HepG2 (cell line): ENCODE measurements around the gene ARL5B. TPM values are rescaled to one million over a fixed set of nuclear protein-coding genes. Genes with fewer than 3 reads are reported as not detected.
A peak's percentile ranks its signal among the peaks of the same experiment; 100 is the strongest.

Experiments
- CENPX ChIP-seq: sonication (generic); formaldehyde crosslinking; IDR thresholded peaks from 2 replicates; pipeline ENCODE4 v1.9.0; 2021; ENCODE audit warnings: mild to moderate bottlenecking, missing genetic modification reagents, moderate library complexity
- ELF1 ChIP-seq: sonication (generic); formaldehyde crosslinking; IDR thresholded peaks from 2 replicates; pipeline ENCODE4 v1.4.0; 2020; ENCODE audit warnings: missing genetic modification reagents
- MLLT10 ChIP-seq: sonication (generic); formaldehyde crosslinking; IDR thresholded peaks from 2 replicates; pipeline ENCODE4 v1.4.0; 2020; ENCODE audit warnings: missing genetic modification reagents
- NR2F6 ChIP-seq, 2 experiments: IDR thresholded peaks; 2 replicates each; pipeline ENCODE4 v1.6.1; 2016; ENCODE audit warnings: antibody characterized with exemption in 1 of 2, mild to moderate bottlenecking in 1 of 2
- SMAD9 ChIP-seq: sonication (generic); formaldehyde crosslinking; IDR thresholded peaks from 2 replicates; pipeline ENCODE4 v1.5.1; 2020; ENCODE audit warnings: mild to moderate bottlenecking, missing genetic modification reagents
- SRSF9 ChIP-seq: fragments of 200-400 bp; formaldehyde crosslinking; IDR thresholded peaks from 2 replicates; pipeline ENCODE4 v1.6.1; 2018; ENCODE audit warnings: borderline replicate concordance, mild to moderate bottlenecking, low read depth, low read length; ENCODE audit not compliant: insufficient read depth, poor library complexity, severe bottlenecking
- ZNF207 ChIP-seq: fragments of 450-650 bp; IDR thresholded peaks from 2 replicates; pipeline ENCODE4 v1.6.1; 2016; ENCODE audit warnings: antibody characterized with exemption, borderline replicate concordance
- ZNF343 ChIP-seq: sonication (generic); formaldehyde crosslinking; IDR thresholded peaks from 2 replicates; pipeline ENCODE4 v1.4.0; 2020; ENCODE audit warnings: mild to moderate bottlenecking, missing genetic modification reagents
- ZNF720 ChIP-seq: sonication (generic); formaldehyde crosslinking; IDR thresholded peaks from 2 replicates; pipeline ENCODE4 v1.4.0; 2020; ENCODE audit warnings: missing genetic modification reagents
- polyA plus RNA-seq, 8 experiments: library from polyadenylated mRNA; depleted of rRNA in 3 of 8; stranded (reverse) in 7 of 8; unstranded in 1 of 8; fragments of >200 nt; fragmentation: Illumina TruSeq in 4 of 8; extraction: Trizol in 4 of 8; gene quantifications; 2 replicates each; pipeline versions ENCODE4 v1.2.1 to v1.2.3, GENCODE V29; 2011 to 2016; ENCODE audit warnings: low read depth in 4 of 8, missing spikeins in 1 of 8, mixed read lengths in 1 of 8; ENCODE audit not compliant: insufficient read depth in 1 of 8
- total RNA-seq, 5 experiments: library from RNA; depleted of rRNA; stranded (reverse); fragments of >200 nt; fragmentation: Illumina TruSeq; extraction: Trizol; gene quantifications; 2 replicates each; pipeline ENCODE4 v1.2.3, GENCODE V29; 2016; ENCODE audit warnings: low read depth in 1 of 5
- TF ChIP-seq, protein P1 (sequence below): sonication (generic); formaldehyde crosslinking; IDR thresholded peaks from 2 replicates; pipeline ENCODE4 v1.4.0; 2020; ENCODE audit warnings: missing genetic modification reagents, low read depth, mild to moderate bottlenecking, borderline replicate concordance
- TF ChIP-seq, protein P2 (sequence below): sonication (generic); formaldehyde crosslinking; IDR thresholded peaks from 2 replicates; pipeline ENCODE4 v1.4.0; 2020; ENCODE audit warnings: missing genetic modification reagents
- TF ChIP-seq, protein P3 (sequence below): IDR thresholded peaks from 2 replicates; pipeline ENCODE4 v1.6.1; 2016; ENCODE audit warnings: mild to moderate bottlenecking, missing biosample characterization, missing genetic modification reagents
- TF ChIP-seq, protein P4 (sequence below): sonication (generic); formaldehyde crosslinking; IDR thresholded peaks from 2 replicates; pipeline ENCODE4 v1.4.0; 2020; ENCODE audit warnings: mild to moderate bottlenecking, missing genetic modification reagents
- TF ChIP-seq, protein P5 (sequence below): sonication (generic); formaldehyde crosslinking; IDR thresholded peaks from 2 replicates; pipeline ENCODE4 v1.5.0; 2020; ENCODE audit warnings: mild to moderate bottlenecking, missing genetic modification reagents
- TF ChIP-seq, protein P6 (sequence below): sonication (generic); formaldehyde crosslinking; IDR thresholded peaks from 2 replicates; pipeline ENCODE4 v1.4.0; 2020; ENCODE audit warnings: mild to moderate bottlenecking, missing genetic modification reagents
- TF ChIP-seq, protein P7 (sequence below): sonication (generic); formaldehyde crosslinking; IDR thresholded peaks from 2 replicates; pipeline ENCODE4 v1.8.1; 2023; ENCODE audit warnings: mild to moderate bottlenecking, moderate library complexity, missing genetic modification reagents
- TF ChIP-seq, protein P8 (sequence below): sonication (generic); formaldehyde crosslinking; IDR thresholded peaks from 2 replicates; pipeline ENCODE4 v1.5.0; 2020; ENCODE audit warnings: missing genetic modification reagents

ARL5B gene
- total and polyA plus RNA-seq, 2 of the 13 experiments (the other 11 are each of a cell fraction or from before 2014, with no cell fraction given), result 26.6 to 32.7 TPM

DNA sequence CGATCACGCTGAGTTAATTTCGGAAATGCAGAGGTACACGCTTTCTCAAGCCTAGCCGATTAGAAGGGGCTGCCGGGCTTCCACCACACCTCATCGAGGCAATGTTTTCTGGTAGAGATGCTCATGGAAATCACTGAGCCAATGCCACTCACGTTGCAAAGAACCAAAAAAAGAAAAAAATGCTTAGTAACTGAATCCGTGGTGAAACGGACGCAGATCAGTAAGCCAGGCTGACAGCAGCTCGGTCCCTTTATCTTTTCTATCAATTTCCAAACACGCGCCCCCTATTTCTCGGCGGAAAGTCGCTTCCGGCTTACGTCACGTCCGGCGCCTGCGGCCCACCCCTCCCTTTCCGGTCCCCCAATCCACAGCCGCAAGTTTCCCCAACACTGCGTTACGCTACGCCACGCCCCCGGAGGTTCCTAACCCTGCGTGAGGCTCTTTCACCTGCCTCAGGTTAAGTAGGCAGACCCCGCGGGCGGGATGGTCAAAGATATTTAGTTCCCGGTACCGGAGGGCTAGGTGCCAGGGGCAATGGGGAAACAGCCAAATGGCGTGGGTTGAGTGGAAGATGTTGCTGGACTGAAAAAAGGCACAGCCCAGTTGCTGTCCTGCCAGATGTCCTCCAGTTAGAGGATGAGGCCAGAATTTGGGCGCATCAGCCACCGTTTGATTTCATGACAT, 7.8 kb upstream of the ARL5B start, which contains the start of gene NSUN6 (continued):
- TF ChIP-seq, protein P1, sequence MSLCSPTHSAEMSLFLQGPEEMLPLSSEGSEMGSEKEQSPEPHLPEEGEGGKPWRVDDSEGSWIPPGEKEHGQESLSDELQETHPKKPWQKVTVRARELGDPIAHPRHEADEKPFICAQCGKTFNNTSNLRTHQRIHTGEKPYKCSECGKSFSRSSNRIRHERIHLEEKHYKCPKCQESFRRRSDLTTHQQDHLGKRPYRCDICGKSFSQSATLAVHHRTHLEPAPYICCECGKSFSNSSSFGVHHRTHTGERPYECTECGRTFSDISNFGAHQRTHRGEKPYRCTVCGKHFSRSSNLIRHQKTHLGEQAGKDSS, result 0 out of 2 replicates have a peak, but pooled peaks have one; percentile 27
- TF ChIP-seq ZNF343 (no peak), CENPX (CRISPR knock-in tag) (no peak), SMAD9 (CRISPR knock-in tag) (no peak), ZNF207 (no peak), NR2F6 (IDR thresholded peaks at IDR 0.05) (no peak), NR2F6 (CRISPR knock-in tag; IDR thresholded peaks at IDR 0.05) (no peak; the same call in 1 of the 2 replicates), ELF1 (peak; percentile 86), MLLT10 (CRISPR knock-in tag) (no peak), SRSF9 (no peak), ZNF720 (CRISPR knock-in tag) (no peak)
- TF ChIP-seq, protein P2, sequence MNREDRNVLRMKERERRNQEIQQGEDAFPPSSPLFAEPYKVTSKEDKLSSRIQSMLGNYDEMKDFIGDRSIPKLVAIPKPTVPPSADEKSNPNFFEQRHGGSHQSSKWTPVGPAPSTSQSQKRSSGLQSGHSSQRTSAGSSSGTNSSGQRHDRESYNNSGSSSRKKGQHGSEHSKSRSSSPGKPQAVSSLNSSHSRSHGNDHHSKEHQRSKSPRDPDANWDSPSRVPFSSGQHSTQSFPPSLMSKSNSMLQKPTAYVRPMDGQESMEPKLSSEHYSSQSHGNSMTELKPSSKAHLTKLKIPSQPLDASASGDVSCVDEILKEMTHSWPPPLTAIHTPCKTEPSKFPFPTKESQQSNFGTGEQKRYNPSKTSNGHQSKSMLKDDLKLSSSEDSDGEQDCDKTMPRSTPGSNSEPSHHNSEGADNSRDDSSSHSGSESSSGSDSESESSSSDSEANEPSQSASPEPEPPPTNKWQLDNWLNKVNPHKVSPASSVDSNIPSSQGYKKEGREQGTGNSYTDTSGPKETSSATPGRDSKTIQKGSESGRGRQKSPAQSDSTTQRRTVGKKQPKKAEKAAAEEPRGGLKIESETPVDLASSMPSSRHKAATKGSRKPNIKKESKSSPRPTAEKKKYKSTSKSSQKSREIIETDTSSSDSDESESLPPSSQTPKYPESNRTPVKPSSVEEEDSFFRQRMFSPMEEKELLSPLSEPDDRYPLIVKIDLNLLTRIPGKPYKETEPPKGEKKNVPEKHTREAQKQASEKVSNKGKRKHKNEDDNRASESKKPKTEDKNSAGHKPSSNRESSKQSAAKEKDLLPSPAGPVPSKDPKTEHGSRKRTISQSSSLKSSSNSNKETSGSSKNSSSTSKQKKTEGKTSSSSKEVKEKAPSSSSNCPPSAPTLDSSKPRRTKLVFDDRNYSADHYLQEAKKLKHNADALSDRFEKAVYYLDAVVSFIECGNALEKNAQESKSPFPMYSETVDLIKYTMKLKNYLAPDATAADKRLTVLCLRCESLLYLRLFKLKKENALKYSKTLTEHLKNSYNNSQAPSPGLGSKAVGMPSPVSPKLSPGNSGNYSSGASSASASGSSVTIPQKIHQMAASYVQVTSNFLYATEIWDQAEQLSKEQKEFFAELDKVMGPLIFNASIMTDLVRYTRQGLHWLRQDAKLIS, result no peak
- TF ChIP-seq, protein P3, sequence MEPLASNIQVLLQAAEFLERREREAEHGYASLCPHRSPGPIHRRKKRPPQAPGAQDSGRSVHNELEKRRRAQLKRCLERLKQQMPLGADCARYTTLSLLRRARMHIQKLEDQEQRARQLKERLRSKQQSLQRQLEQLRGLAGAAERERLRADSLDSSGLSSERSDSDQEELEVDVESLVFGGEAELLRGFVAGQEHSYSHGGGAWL, result peak; percentile 68
- TF ChIP-seq, protein P4, sequence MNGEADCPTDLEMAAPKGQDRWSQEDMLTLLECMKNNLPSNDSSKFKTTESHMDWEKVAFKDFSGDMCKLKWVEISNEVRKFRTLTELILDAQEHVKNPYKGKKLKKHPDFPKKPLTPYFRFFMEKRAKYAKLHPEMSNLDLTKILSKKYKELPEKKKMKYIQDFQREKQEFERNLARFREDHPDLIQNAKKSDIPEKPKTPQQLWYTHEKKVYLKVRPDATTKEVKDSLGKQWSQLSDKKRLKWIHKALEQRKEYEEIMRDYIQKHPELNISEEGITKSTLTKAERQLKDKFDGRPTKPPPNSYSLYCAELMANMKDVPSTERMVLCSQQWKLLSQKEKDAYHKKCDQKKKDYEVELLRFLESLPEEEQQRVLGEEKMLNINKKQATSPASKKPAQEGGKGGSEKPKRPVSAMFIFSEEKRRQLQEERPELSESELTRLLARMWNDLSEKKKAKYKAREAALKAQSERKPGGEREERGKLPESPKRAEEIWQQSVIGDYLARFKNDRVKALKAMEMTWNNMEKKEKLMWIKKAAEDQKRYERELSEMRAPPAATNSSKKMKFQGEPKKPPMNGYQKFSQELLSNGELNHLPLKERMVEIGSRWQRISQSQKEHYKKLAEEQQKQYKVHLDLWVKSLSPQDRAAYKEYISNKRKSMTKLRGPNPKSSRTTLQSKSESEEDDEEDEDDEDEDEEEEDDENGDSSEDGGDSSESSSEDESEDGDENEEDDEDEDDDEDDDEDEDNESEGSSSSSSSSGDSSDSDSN, result no peak
- TF ChIP-seq, protein P5, sequence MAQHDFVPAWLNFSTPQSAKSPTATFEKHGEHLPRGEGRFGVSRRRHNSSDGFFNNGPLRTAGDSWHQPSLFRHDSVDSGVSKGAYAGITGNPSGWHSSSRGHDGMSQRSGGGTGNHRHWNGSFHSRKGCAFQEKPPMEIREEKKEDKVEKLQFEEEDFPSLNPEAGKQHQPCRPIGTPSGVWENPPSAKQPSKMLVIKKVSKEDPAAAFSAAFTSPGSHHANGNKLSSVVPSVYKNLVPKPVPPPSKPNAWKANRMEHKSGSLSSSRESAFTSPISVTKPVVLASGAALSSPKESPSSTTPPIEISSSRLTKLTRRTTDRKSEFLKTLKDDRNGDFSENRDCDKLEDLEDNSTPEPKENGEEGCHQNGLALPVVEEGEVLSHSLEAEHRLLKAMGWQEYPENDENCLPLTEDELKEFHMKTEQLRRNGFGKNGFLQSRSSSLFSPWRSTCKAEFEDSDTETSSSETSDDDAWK (CRISPR knock-in tag), result no peak
- TF ChIP-seq, protein P6, sequence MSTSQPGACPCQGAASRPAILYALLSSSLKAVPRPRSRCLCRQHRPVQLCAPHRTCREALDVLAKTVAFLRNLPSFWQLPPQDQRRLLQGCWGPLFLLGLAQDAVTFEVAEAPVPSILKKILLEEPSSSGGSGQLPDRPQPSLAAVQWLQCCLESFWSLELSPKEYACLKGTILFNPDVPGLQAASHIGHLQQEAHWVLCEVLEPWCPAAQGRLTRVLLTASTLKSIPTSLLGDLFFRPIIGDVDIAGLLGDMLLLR (CRISPR knock-in tag), result peak; percentile 52
- TF ChIP-seq, protein P7, sequence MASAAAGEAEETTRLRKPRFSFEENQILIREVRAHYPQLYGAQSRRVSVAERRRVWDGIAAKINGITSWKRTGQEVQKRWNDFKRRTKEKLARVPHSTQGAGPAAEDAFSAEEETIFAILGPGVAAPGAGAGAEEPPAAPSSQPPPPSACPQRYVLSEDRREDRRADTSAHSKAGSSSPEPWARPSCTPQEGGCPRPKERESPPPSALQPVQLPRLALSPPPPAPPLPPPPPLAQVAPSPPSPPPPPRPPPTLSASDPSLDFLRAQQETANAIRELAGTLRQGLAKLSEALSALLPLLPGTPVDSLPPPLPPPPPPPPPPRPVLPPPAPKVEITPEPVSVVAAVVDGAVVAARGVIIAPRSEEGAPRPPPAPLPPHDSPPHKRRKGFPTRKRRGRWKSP (CRISPR knock-in tag), result peak; percentile 30; the same call in 1 of the 2 replicates
- TF ChIP-seq, protein P8, sequence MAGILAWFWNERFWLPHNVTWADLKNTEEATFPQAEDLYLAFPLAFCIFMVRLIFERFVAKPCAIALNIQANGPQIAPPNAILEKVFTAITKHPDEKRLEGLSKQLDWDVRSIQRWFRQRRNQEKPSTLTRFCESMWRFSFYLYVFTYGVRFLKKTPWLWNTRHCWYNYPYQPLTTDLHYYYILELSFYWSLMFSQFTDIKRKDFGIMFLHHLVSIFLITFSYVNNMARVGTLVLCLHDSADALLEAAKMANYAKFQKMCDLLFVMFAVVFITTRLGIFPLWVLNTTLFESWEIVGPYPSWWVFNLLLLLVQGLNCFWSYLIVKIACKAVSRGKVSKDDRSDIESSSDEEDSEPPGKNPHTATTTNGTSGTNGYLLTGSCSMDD (CRISPR knock-in tag), result no peak
